CD4-positive, alpha-beta T cell treated with Interleukin-6 at 100 ng/mL for 8 hours (primary cell): ENCODE measurements around the gene TTLL6.

Experiments used
- DNase-seq: peaks from one replicate; pipeline ENCODE4 v3.0.0-alpha.2; 2020; ENCODE audit warnings: mixed read lengths, low spot score

Gene TTLL6

DNA sequence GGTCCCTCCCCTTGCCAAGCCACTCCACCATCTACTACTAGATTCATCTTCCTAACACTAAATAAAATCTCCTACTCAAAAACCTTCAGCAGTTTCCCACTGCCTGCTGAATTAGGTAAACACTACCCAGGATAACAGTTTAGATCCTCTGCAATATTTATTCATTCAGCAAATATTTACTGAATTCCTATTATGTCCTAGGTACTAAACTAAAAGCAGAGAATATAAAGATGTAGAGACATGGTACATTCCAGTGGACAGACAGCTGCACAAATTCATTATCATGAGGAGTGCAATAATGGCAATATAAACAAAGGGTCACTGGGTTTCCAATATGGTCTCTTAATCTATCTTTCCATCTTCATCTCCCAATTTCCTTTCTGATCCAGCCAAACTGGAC is 57.7 kb downstream of the TTLL6 start:
- no peak for DNase-seq

DNA sequence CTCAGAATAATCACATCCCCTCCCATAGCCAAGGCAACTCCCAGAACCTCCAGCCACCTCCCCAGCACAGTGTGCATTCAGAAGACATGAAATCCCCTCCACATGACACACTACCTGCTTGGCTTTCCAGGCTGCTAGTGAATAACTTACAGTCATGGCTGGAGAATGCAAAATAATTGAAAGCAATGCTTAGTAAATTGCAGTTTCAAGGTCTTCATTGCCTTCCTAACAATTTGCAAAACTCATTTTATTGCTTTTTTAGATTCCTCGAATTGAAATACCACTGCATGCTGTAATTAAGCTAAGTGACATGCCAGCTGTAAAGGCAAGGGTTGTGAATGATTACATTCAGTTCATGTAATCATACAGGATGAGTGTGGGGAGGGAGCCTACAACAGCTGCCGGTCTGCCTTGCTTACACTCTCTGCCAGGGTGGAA is 59.5 kb downstream of the TTLL6 start:
- no peak for DNase-seq

DNA sequence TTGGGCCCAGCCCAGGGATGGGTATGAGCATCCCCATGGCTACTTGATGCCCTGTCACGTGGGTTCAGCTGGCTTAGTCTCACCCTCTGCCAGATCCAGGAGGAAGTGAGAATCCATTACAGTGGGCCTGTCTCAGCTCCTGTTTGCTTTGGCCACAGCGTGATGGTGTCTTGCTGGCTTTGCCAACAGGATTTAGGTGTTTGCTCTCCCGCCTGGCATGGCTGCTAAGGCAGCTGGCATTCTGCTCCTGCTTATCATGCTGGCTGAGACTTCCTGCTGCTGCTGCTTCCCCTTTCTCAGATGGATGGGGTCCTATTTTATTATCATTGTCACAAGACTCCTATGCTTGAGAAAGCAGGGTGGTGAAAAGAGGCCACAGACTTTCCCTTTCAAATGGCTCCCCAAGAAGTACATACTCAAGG is 60.2 kb downstream of the TTLL6 start:
- no peak for DNase-seq

DNA sequence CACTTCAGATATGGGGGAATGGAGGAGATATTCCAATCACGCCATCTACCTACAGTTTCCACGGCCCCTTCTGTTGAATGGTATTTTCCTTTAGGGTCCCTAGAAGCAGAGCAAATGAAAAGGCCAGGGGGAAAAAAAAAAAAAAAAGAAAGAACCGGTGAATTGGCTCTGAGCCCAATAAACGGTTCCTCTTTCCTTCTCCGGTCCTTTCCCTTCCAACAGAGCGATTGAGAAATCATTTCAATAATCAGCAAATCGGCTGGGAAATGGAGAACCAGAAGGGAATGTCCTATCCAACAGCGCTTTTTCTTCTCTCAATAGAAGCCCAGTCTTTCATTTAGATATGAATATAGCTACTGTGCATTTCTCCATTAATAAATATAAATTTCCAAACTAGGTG is 61.7 kb downstream of the TTLL6 start:
- DNase-seq: no peak

DNA sequence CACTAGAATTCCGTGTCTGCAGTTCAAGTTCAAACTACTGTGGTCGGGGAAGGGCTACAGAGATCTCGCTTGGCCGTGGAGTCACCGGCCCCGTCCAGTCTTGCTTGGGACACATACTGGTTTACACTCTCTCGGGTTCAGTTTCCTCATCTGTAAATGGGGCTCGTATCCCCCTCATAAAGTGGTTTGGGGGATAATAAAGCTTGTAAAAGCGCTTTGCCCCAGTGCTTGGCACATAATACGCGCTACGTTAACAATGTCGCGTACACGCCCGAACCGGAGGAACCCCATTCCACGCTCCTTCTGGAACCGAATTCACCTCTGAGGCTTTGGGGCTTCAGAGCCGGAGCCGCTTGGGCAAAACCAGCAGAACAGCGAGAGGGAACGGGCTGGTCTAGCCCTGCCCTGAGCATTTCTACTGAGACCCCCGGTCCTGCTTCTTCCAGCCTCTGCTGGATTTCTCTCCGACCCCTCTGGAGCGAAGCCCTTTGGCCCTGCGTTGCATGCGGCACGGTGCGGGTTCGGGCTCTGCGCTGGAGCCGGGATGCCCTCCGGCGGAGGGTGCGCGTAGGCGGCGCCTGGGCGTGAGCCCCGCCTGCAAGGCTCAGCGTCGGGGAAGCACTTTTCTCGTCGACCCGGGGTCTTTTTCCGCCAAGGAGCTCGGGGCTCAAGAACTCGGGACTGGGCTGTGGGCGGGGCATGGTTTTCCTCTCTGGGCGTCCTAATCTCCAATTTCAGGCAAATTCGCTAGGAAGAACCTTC is 62.3 kb downstream of the TTLL6 start:
- no peak for DNase-seq

DNA sequence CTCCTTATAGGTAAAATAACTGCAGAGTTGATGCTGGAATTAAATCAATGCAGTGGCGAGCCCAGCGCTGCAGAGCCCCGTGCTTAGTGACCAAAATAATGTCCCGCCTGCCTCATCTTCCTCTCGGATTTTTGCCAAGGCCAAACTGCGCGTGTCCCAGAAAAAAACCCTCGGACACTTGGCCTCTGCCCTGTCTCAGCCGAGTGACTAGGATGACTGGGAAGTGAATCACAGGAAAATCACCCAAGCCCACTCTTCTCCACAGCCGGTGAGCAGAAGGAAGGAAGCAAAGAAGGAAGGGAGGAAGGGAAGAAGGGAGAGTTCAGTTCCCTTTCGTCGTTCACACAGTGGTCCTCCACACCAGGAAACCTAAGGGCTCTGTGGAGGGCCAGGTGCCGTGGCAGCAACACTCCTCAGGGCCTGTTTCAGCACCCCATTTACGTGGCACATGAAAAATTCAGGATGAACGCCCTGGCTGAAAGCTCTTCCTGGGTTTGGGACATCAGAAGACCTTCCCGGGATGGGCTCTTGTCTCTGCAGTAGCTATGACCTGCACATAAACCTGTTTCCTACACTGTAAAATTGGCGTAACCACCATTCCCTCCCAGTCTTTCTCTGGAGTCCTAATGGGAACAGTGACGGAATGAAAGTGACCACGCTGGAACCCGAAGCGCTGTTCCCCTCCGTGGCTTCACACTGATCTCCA is 63.1 kb downstream of the TTLL6 start:
- DNase-seq: no peak

DNA sequence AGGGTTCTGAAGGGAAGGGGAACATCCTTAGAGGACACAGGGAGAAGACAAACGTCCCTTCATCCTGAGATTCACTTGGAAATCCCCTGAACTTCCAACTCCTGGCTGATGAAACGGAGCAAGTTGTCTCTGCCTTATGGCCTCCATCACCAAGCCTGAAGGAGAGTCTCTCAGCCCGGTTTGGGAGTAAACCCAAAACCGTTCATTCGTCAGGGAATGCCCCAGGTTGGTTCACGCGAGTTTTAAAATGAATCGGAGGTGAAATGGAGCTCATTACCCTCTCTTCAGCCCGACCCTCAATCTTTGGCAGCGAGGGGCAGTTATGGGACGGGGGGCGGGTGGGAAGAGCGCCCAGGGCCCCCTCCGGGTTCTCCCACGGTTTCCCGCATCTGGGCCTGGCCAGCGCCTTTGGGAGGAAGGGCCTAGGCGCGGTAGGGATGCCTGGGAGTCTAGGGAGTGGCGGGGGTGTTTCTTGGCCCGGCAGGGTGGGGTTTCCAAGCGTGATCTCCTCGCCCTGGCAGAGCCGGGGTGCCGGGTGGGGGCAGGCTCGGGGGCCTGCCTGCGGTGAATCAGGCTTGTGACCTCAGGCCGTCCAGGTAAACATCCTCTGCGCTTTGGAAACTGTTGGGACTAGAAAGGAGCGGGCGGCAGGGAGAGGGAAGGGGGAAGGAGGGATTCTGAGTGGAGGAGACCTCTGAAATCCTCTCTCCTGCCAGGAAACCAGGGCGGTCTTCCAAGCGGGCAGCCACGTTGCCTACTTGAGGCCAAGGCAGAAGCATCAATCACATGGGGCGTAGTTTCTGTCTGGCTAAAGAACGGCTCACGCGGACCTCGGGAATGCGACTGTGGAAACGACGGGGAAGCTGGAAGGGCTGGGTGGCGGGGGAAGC is 64.4 kb downstream of the TTLL6 start:
- no peak for DNase-seq

DNA sequence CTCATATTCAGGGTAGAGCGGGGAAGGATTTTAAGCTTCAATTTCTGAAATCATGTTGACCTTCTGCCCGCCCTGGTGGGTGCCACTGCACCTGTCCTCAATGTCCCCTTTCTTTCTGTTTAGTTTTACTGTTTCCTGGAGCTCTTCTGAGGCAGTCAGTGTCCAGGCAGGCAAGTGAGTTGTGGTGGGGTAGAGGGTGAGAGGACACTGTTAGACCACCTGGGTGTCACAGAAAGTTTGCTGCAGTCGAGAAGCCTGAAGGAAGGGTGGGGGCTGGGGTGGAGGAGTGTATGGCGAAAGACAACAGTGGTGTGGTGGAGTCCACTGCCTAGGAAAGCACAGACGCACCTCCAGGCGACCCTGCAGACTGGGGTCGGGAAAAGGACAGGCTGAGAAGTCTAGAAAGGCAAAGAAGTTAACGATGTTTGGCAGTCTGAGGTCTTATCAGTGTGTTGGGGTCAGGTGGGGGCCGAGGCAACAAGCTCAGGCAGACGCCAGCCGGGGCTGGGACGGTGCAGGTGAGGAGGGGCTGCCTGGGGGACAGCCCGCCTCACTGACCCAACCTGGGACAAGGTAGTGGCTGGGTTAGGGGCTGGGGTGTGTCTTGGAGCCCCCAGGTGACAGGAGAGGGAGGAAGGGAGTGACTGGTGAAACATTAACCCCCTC is 65.2 kb downstream of the TTLL6 start:
- DNase-seq: no peak

DNA sequence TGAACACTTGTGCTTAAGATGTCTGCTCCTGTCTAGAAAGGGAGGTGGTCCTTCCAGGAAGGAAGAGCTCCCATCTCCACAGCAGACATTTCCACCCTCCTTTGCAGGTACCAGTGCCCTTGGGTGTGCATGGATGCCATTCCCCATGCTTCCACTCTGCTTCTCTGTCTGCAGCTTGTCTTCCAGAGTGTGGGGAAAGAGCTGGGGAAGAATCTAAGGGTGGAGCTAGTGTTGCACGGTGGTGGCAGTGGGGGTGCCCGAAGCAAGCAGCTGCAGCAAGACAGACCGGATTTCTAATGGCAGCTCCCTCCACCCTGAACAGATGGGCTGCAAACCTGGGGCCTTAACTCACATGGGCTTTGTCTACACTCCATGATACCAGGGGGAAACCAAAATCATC is 65.9 kb downstream of the TTLL6 start:
- no peak for DNase-seq

DNA sequence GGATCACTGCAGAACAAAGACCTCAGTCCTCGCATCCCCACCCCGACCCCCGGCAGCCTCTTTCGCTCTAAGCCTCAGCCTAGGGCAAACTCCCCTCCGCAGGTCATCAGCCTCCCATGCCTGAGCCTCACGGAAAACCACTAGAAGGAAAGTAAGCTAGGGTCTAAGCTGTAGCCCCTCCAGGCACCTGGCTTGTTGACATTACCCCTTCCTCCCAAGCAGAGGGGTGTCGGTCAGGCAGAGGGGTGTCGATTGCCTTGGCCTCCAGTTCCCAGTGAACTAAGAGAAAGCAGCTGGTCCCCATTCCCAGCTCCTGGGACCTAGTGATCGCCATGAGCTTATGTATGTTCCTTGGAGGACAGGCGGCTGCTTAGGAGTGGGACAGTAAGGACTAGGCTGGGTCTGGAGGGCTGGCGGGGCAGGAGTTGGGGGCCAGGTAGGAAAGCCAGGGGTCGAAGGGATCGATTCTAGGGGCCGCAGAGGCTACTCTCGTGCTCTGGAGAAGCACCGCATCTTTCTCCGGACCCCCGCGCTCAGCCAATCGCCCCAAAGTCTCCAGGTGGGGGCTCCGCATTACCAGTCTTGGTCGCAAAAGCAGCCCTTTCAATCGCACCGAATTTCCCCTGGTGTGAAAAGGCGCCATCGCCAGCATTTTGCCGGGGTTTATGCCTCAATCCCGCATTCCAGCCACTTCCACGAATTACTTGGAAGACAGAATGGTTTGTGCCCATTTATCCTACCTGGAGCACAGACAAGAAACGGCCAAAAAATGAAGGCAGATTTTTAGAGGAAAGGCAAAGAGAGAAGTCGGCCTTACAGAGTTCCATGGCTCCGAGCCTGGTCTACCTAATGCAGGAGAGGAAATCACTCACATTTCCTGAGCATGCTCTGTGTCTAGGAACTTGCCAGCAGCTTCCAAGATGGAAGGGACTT is 67.1 kb downstream of the TTLL6 start:
- DNase-seq: no peak

DNA sequence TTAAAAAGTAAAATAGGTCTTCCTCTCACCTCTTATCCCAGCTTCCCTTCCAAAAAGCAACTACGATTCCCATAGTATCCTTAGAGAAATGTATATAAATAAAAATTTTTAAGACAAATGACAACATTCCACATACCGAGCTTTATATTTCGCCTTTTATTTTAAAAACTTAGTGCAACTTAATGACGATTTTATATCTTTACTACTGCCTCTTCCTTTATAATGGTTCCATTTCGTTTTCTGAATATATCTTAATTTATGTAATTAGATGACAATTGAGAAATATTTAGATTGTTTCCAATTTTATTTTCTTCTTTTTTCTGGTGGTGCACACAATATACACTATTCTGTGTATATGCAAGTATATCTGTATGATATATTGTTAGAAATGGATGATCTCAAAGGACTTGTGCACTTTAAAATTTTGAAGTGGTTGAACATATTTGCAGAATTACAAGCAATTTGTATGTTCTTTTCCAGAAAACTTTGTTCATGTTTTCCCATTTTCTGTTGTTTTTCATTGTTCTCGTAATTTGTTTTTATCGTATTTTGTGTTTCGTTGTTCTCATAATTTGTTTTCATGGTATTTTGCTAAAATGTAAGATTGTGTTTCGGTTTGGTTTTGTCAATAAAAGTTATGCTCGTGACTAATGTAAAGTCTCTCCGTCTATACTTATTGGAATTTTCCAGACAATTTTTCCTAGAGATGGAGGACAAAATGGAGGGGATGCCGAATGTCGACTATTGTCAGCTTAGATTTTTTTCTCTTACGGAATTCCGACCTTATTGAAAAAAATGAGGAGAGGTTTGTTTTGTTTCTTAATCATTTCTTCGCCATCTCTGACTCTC is 68.1 kb downstream of the TTLL6 start:
- DNase-seq: no peak

DNA sequence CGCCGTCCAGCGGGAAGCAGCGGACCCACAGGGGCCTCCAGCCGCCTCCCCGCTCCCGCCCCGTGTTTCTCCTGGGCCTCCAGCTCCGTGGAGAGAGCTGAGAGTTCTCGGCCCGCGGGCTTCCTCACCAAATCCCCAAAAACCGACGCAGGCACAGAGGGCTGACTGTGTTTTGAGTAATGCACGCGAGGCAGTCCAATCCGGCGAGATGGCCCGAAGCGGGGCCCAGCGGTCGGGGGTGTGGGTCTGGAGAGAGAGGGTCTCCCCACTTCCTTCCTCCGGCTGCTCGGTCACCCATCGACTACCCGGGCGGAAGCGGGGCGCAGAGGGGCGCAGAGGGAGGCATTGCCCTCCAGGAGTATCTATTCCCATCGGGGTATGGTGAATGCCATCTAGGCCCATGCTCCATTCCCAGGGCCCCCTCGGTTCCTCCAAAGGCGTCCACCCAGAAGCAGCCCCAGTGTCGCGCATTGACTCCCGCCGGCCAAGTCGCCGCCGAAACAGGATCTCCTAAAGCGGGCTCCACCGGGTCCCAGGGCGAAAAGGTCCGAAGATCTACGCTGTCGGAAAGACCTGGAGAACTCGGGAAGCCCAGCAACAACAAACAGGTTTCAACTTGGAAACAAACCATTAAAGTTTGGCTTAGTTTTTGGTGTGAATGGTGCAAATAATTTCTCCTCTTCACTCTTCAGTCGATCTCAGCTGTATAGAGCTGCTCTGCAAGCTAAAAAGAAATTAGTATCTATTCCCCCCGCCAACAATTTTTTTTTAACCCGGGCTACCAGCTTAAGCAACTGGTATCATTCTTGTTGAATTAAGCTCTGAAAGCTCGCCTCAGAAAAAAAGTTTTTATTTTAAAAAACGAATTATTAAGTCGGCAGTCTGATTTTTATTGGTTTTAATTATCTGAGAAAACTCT is 69.3 kb downstream of the TTLL6 start:
- no peak for DNase-seq

DNA sequence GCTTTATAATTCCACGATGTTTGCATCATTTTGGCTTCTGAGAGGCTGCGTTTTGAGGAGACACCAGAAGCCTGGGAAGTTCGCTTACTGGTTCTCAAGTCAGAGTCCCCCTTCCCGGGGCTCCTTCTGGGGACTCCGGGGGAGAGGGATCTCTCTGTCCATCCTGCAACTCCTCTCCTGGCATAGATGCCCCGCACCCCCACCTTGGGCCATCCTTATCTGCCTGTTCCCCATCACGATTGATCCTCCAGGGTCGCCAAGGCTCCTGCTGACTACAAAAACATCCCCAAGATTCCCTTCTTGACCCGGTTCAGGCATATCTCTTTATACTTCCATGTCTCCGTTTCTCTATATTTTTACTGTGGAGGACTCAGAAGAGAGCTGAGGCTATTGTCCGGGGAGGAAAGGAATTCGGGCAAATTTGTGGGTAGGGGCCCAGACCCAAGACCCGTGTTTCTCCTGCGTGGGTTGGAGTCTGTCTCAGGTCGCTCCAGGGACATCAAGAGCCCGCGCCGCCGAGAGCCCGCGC is 70.0 kb downstream of the TTLL6 start:
- no peak for DNase-seq

DNA sequence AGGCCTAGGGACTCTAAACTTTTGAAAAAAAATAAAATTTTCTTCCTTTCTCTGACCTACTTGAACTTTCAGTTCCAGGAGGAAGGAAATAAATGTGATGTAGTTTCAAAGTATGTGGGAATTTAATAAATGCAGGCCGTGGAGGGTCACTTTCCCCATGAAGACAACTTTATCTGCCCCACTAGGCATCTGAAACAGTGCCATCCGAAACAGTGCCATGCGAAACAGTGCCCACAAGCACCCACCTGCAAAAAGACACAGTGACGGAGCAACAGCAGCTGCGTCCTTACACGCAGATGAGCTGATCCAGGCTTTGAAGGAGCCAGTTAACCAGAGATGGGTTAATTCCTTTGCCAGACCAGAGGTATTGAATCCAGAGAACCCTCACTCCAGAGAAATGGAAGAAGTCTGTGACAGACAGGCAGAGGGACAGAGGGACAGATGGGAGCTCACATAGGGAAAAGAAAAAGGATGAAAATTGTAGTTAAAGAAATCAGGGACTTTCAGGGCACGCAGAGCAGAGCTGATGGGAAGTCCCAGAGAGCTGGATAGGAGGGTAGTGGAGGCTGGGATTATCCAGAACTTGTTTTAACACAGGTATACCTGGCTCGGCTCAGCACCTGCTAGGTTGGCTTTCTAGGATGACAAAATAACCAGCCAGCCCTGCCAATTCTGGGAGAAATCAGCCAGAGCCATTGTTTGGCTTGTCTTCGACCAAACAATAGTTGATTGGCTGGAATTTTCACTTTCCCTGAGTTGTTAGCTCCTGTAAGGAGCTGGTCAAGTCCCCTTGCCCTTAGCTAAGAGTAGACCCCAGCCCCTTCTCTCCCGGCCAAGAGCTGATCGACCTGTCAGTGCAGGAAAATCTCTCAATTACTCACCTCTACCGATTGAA is 71.4 kb downstream of the TTLL6 start:
- no peak for DNase-seq

DNA sequence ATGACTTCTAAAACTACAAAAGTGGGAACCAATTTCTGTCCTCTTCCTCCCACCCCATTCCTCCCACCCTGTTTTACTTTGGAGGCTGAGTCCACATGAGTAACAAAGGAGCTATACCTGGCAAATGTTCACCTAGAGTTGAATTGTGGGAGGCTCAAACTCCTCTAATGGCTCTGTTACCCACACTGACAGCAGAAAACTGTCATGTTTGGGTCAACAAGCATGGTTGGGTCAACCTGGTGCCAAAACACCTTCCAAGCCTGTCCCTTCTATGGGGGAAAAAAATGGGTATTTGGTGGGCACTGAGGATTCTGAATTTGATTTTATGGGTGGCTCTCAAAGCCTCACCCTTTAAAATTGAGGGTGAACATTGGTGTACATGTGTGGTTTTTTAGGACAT is 76.5 kb downstream of the TTLL6 start:
- no peak for DNase-seq

DNA sequence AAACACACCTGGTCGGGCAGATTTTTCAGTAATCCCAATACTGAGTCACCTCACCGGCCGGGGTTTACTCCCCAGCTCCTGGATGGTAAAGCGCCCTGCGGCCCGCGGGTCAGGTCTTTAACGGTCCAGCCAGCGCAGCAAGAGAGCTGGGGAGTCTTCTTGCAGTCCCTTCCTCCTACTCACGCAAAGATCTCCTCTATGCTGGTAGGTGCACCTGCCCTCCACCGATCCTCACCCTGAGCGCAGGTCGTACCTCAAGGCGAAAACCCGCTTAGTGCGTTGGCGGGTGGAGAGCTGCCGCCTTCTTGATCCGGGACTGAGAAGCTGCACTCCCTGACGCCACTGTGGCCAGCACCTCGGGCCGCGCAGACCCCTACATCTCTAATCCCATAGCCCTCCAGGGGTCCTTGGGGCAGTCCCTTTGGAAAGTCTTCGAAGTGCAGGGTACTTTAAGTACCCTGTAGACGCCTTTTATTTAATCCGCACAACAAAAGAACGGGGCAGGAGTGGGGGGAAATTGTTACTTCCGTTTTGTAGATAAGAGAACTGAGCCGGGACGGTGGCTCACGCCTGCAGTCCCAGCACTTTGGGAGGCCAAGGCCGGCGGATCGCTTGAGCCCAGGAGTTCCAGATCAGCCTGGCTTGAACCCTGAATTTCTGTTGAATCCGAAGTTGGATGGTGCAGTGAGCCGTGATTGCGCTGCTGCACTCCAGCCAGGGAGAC is 78.1 kb downstream of the TTLL6 start:
- DNase-seq: no peak

DNA sequence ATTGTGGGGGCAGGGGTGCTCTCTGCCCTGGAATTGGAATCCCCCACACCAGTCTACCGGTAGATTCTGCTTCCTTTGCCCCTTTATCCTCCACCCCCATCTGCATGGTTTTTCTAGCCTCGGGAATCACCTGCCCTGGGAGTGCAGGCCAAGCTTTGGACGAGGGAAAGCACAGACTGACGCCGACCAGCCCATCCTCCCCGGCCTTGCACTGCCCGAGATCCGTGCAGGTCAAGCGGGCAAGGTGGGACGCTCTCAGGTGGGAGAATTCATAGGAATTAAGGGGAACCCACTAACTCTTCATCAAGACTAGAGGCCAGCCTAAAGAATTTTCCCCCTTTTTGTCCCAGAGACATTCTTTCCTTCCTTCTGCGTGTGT is 78.6 kb downstream of the TTLL6 start:
- DNase-seq: no peak
